HG03095 (cell line): Measurements from ENCODE around the gene OVOL3.

ENCODE experiments used
- ATAC-seq: cut with Tn5 transposase; IDR thresholded peaks from one replicate; pipeline ENCODE4 v1.9.1; 2021; ENCODE audit warnings: moderate library complexity; ENCODE audit not compliant: unreplicated experiment

OVOL3 gene

GRCh38 chr19:36160821-36161596 lies 50.1 kb downstream of the OVOL3 start:
- ATAC-seq: no peak
